ENCODE data around the gene DTWD1.

DNA sequence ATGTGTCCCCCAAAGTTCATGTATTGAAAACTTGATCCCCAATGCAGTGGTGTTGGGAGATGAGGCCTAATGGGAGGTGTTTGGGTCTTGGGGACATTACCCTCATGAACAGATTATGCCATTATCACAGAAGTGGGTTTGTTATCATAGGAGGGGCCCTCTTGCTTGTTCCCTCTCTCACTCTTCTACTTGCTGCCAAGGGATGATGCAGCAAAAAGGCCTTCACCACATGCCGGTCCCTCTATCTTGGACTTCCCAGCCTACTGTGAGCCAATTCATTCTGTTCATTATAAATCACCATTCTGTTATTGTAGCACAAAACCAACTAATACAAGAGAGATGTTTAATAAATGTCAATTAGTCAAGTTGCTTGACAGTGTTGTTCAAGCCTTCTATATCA is 47.4 kb upstream of the DTWD1 start:
- TF ChIP-seq, protein P1, sequence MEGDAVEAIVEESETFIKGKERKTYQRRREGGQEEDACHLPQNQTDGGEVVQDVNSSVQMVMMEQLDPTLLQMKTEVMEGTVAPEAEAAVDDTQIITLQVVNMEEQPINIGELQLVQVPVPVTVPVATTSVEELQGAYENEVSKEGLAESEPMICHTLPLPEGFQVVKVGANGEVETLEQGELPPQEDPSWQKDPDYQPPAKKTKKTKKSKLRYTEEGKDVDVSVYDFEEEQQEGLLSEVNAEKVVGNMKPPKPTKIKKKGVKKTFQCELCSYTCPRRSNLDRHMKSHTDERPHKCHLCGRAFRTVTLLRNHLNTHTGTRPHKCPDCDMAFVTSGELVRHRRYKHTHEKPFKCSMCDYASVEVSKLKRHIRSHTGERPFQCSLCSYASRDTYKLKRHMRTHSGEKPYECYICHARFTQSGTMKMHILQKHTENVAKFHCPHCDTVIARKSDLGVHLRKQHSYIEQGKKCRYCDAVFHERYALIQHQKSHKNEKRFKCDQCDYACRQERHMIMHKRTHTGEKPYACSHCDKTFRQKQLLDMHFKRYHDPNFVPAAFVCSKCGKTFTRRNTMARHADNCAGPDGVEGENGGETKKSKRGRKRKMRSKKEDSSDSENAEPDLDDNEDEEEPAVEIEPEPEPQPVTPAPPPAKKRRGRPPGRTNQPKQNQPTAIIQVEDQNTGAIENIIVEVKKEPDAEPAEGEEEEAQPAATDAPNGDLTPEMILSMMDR (conservative IDR thresholded peaks at IDR 0.05): no peak
- TF ChIP-seq EZH2 (IDR thresholded peaks at IDR 0.05; ENCODE audit: low read depth): no peak
